Measurements from ENCODE around the gene PPFIA1.

Gene PPFIA1

GRCh38 chr11:70432065-70432464, 161.6 kb downstream of the PPFIA1 start:
- DNase-seq (ENCODE audit: low spot score) = no peak
- TF ChIP-seq, protein P1, sequence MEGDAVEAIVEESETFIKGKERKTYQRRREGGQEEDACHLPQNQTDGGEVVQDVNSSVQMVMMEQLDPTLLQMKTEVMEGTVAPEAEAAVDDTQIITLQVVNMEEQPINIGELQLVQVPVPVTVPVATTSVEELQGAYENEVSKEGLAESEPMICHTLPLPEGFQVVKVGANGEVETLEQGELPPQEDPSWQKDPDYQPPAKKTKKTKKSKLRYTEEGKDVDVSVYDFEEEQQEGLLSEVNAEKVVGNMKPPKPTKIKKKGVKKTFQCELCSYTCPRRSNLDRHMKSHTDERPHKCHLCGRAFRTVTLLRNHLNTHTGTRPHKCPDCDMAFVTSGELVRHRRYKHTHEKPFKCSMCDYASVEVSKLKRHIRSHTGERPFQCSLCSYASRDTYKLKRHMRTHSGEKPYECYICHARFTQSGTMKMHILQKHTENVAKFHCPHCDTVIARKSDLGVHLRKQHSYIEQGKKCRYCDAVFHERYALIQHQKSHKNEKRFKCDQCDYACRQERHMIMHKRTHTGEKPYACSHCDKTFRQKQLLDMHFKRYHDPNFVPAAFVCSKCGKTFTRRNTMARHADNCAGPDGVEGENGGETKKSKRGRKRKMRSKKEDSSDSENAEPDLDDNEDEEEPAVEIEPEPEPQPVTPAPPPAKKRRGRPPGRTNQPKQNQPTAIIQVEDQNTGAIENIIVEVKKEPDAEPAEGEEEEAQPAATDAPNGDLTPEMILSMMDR (IDR thresholded peaks at IDR 0.05; ENCODE audit: borderline replicate concordance, control extremely low read depth, extremely low read depth, insufficient read depth, missing control alignments) = no peak
- in situ Hi-C loops (cut with MboI; ENCODE audit: low sequenced_read_pairs, unreplicated experiment) = no loop called here

- DNase-seq (ENCODE audit: low spot score) = no peak
- in situ Hi-C loops (cut with MboI; ENCODE audit: low sequenced_read_pairs, unreplicated experiment) = no loop called here
- TF ChIP-seq, protein P1 (IDR thresholded peaks at IDR 0.05; ENCODE audit: borderline replicate concordance, control extremely low read depth, extremely low read depth, insufficient read depth, missing control alignments) = no peak
These were observed 162.1 kb downstream of the PPFIA1 start for GRCh38 chr11:70432580-70432979.

- in situ Hi-C loops (cut with MboI; ENCODE audit: low sequenced_read_pairs, unreplicated experiment) = no loop called here
- TF ChIP-seq, protein P1 (IDR thresholded peaks at IDR 0.05; ENCODE audit: borderline replicate concordance, control extremely low read depth, extremely low read depth, insufficient read depth, missing control alignments) = no peak
- DNase-seq (ENCODE audit: low spot score) = no peak
These were observed 162.5 kb downstream of the PPFIA1 start for GRCh38 chr11:70433038-70433437.

- TF ChIP-seq, protein P1 (IDR thresholded peaks at IDR 0.05; ENCODE audit: borderline replicate concordance, control extremely low read depth, extremely low read depth, insufficient read depth, missing control alignments) = no peak
- in situ Hi-C loops (cut with MboI; ENCODE audit: low sequenced_read_pairs, unreplicated experiment) = no loop called here
- no peak for DNase-seq (ENCODE audit: low spot score)
These were observed 163.0 kb downstream of the PPFIA1 start for GRCh38 chr11:70433526-70433925.
